Smooth muscle cell of the coronary artery (primary cell): ENCODE data around the gene GPR151. TPM values are rescaled to one million over a fixed set of nuclear protein-coding genes. Genes with fewer than 3 reads are reported as not detected.

Source experiments
- total RNA-seq: library from RNA; depleted of rRNA; stranded (reverse); fragments of >200 nt; gene quantifications from 2 replicates; pipeline ENCODE4 v1.2.3, GENCODE V29; 2014; ENCODE audit warnings: low replicate concordance

The GPR151 gene
- total RNA-seq: not detected in 2 replicates

GRCh38 chr5:146516151-146516475 is at the start of gene GPR151:
Gene GPR151 (minus strand): TSS chr5:146516190. CDS start chr5:146516113, 77 bp downstream.

Other genes starting within 250 kb of the GPR151 start
- gene POU4F3, start 177.4 kb downstream of the GPR151 start, total RNA-seq: 0.08 TPM in 1 of 2 replicates, not detected in the other
- 8.2 and 19.3 TPM in 2 replicates for gene TCERG1, start 68.9 kb downstream of the GPR151 start, total RNA-seq